Neural cell (in vitro differentiated cells): ENCODE data around the gene ZNF562.

ENCODE experiments used
- CTCF ChIP-seq: fragments of 450-650 bp; IDR thresholded peaks from 2 replicates; pipeline ENCODE4 v1.5.1; 2014; ENCODE audit warnings: antibody characterized with exemption, mild to moderate bottlenecking, moderate library complexity; ENCODE audit not compliant: poor library complexity, severe bottlenecking
- EP300 ChIP-seq: fragments of 450-650 bp; conservative IDR thresholded peaks from 2 replicates; pipeline ENCODE4 v1.6.1; 2014; ENCODE audit warnings: antibody characterized with exemption, mild to moderate bottlenecking, moderate library complexity; ENCODE audit not compliant: poor library complexity, severe bottlenecking
- EZH2 ChIP-seq: fragments of 200-600, 300-800 bp; shearing (Covaris generic), sonication (generic); IDR thresholded peaks from 2 replicates; pipeline ENCODE4 v1.6.1; 2014; ENCODE audit warnings: antibody characterized with exemption, low read length, borderline replicate concordance, mild to moderate bottlenecking; ENCODE audit not compliant: insufficient read depth, poor library complexity, severe bottlenecking
- POLR2AphosphoS5 ChIP-seq: IDR thresholded peaks from 2 replicates; pipeline ENCODE4 v1.6.1; 2012
- RAD21 ChIP-seq: fragments of 450-650 bp; conservative IDR thresholded peaks from 2 replicates; pipeline ENCODE4 v1.6.1; 2014; ENCODE audit warnings: antibody characterized with exemption, mild to moderate bottlenecking, moderate library complexity
- REST ChIP-seq: IDR thresholded peaks from 2 replicates; pipeline ENCODE4 v1.6.1; 2012; ENCODE audit warnings: borderline replicate concordance
- SMC3 ChIP-seq: fragments of 450-650 bp; conservative IDR thresholded peaks from 2 replicates; pipeline ENCODE4 v1.6.1; 2014; ENCODE audit warnings: antibody characterized with exemption, mild to moderate bottlenecking, moderate library complexity; ENCODE audit not compliant: poor library complexity
- TAF1 ChIP-seq: IDR thresholded peaks from 2 replicates; pipeline ENCODE4 v1.6.1; 2012; ENCODE audit warnings: low read depth

- TF ChIP-seq POLR2AphosphoS5 (no peak), TAF1 (no peak), CTCF (no peak), REST (no peak), EP300 (no peak), EZH2 (no peak), SMC3 (no peak), RAD21 (no peak)
Observed at GRCh38 chr19:9721861-9722260, 47.0 kb upstream of the ZNF562 start.
